Endothelial cell of umbilical vein (primary cell): ENCODE data around the gene COPS9. TPM values are rescaled to one million over a fixed set of nuclear protein-coding genes. Genes with fewer than 3 reads are reported as not detected.

Source experiments
- BruUV-seq: library from RNA; stranded (reverse); fragments of 400-500 nt; replicated peaks from 2 replicates; lab custom pipeline; 2021; lab: Mats Ljungman, UMichigan
- CTCF ChIA-PET: fragments of 300-600, 350-600 bp; sonication (Branson Sonifier 250); formaldehyde crosslinking; loops from one replicate; lab custom pipeline; 2021; ENCODE audit warnings: antibody characterized with exemption, inconsistent platforms; lab: Charles Lee
- POLR2A ChIA-PET: fragments of 300-600, 350-600 bp; sonication (Branson Sonifier 250); formaldehyde crosslinking; loops from one replicate; lab custom pipeline; 2021; ENCODE audit warnings: antibody characterized with exemption, inconsistent platforms; lab: Charles Lee
- DNase-seq: peaks from one replicate; pipeline ENCODE4 v3.0.0-alpha.2; 2011; ENCODE audit warnings: low read depth, low spot score
- FAIRE-seq: peaks from 2 replicates; lab custom pipeline; 2011; peaks lifted over from hg19 to GRCh38; lab: Jason Lieb, UNC
- H2AFZ ChIP-seq: 2 replicates; pipeline ENCODE4 v1.6.0; 2012; ENCODE audit warnings: low read depth, low read length, control low read depth, inconsistent platforms
- H3K27ac ChIP-seq: 2 replicates; pipeline ENCODE4 v1.5.1; 2011; ENCODE audit warnings: low read depth, mild to moderate bottlenecking, control low read depth, low read length, moderate library complexity; ENCODE audit not compliant: insufficient read depth
- H3K27me3 ChIP-seq, 2 experiments: 2 replicates each; pipeline versions ENCODE4 v1.6.0 to v1.6.1; 2011; ENCODE audit warnings: low read length in 2 of 2, mixed read lengths in 1 of 2; ENCODE audit not compliant: control insufficient read depth in 2 of 2, insufficient read depth in 2 of 2
- H3K36me3 ChIP-seq, 2 experiments: 2 replicates in 1 of 2; 3 replicates in 1 of 2; pipeline ENCODE4 v1.5.1; 2011; ENCODE audit warnings: low read length in 2 of 2, mild to moderate bottlenecking in 1 of 2, moderate library complexity in 1 of 2; ENCODE audit not compliant: control insufficient read depth in 2 of 2, insufficient read depth in 2 of 2; ENCODE audit errors: extremely low read depth in 1 of 2
- H3K4me1 ChIP-seq: 3 replicates; pipeline ENCODE4 v1.5.1; 2011; ENCODE audit warnings: mild to moderate bottlenecking, low read length; ENCODE audit not compliant: control insufficient read depth, insufficient read depth; ENCODE audit errors: extremely low read depth
- H3K4me2 ChIP-seq: 2 replicates; pipeline ENCODE4 v1.6.1; 2011; ENCODE audit warnings: low read length, control low read depth, mixed read lengths; ENCODE audit not compliant: insufficient read depth
- H3K4me3 ChIP-seq, 3 experiments: fragments of 200-600 bp in 1 of 3; sonication (generic), shearing (Covaris generic) in 1 of 3; replicated peaks in 1 of 3; 2 replicates each; pipeline ENCODE4 v1.5.1; 2011 to 2016; ENCODE audit warnings: control low read depth in 3 of 3, low read length in 3 of 3, mild to moderate bottlenecking in 2 of 3, inconsistent platforms in 1 of 3, low read depth in 1 of 3, moderate library complexity in 1 of 3; ENCODE audit not compliant: insufficient read depth in 1 of 3
- H3K79me2 ChIP-seq: 2 replicates; pipeline ENCODE4 v1.6.0; 2012; ENCODE audit warnings: low read length, inconsistent platforms; ENCODE audit not compliant: control insufficient read depth, insufficient read depth
- H3K9ac ChIP-seq: replicated peaks from 2 replicates; pipeline ENCODE3; 2011; ENCODE audit warnings: low read length, control low read depth; ENCODE audit not compliant: insufficient read depth; ENCODE audit errors: extremely low read depth
- H3K9me1 ChIP-seq: replicated peaks from 3 replicates; pipeline ENCODE4 v1.6.0; 2011; ENCODE audit warnings: mild to moderate bottlenecking, low read length; ENCODE audit not compliant: control insufficient read depth, insufficient read depth; ENCODE audit errors: extremely low read depth
- H3K9me3 ChIP-seq: replicated peaks from 2 replicates; pipeline ENCODE4 v1.5.1; 2012; ENCODE audit warnings: low read length, inconsistent platforms; ENCODE audit not compliant: control insufficient read depth, insufficient read depth
- H4K20me1 ChIP-seq: replicated peaks from 2 replicates; pipeline ENCODE3; 2011; ENCODE audit warnings: mild to moderate bottlenecking, low read length; ENCODE audit not compliant: control insufficient read depth, insufficient read depth; ENCODE audit errors: extremely low read depth
- CTCF ChIP-seq, 2 donors: IDR thresholded peaks; 1 replicate in 1 of 2; 2 replicates in 1 of 2; pipeline ENCODE4 v1.5.1; 2011; ENCODE audit warnings: low read length in 2 of 2, mild to moderate bottlenecking in 2 of 2, moderate library complexity in 2 of 2, control low read depth in 1 of 2, inconsistent platforms in 1 of 2, low read depth in 1 of 2; ENCODE audit not compliant: insufficient read depth in 1 of 2; ENCODE audit errors: extremely low read depth in 1 of 2
- EZH2 ChIP-seq: IDR thresholded peaks from 2 replicates; pipeline ENCODE4 v1.6.1; 2012; ENCODE audit warnings: borderline replicate concordance, low read depth, mild to moderate bottlenecking, moderate library complexity, low read length, inconsistent platforms; ENCODE audit not compliant: severe bottlenecking
- FOS ChIP-seq: IDR thresholded peaks from 2 replicates; pipeline ENCODE4 v1.6.1; 2011; ENCODE audit warnings: mild to moderate bottlenecking, low read length, moderate library complexity, borderline replicate concordance; ENCODE audit not compliant: insufficient read depth
- GATA2 ChIP-seq: IDR thresholded peaks from 2 replicates; pipeline ENCODE4 v1.7.0; 2011; ENCODE audit warnings: low read depth, mild to moderate bottlenecking, moderate library complexity, mixed read lengths, low read length; ENCODE audit not compliant: insufficient read length, insufficient read depth
- JUN ChIP-seq: IDR thresholded peaks from 2 replicates; pipeline ENCODE4 v1.6.1; 2011; ENCODE audit warnings: borderline replicate concordance, low read depth; ENCODE audit not compliant: insufficient read length, insufficient read depth
- MAX ChIP-seq: IDR thresholded peaks from 2 replicates; pipeline ENCODE4 v1.6.1; 2011; ENCODE audit not compliant: insufficient read depth, insufficient read length
- MYC ChIP-seq: IDR thresholded peaks from one replicate; pipeline ENCODE4 v1.6.1; 2011; ENCODE audit warnings: mild to moderate bottlenecking, low read depth, low read length
- POLR2A ChIP-seq: IDR thresholded peaks from 2 replicates; pipeline ENCODE4 v1.6.1; 2012; ENCODE audit warnings: low read depth, mild to moderate bottlenecking, control low read depth, low read length
- POLR2AphosphoS5 ChIP-seq: IDR thresholded peaks from 2 replicates; pipeline ENCODE4 v1.6.1; 2012; ENCODE audit warnings: low read depth, mild to moderate bottlenecking, control low read depth, low read length, moderate library complexity; ENCODE audit not compliant: insufficient read depth
- dilution Hi-C: fragments of 300-500 bp; cut with MboI; formaldehyde crosslinking; loops from one replicate; pipeline ENCODE4 v1.15.0; 2019; ENCODE audit warnings: low sequenced_read_pairs; ENCODE audit not compliant: extremely low pct_ligation_motif_present
- intact Hi-C: fragments of 100-400 bp; cut with micrococcal nuclease; formaldehyde crosslinking; loops from one replicate; pipeline ENCODE4 v1.10.0; 2022
- polyA plus RNA-seq, 4 experiments: library from polyadenylated mRNA; depleted of rRNA in 3 of 4; stranded (reverse) in 3 of 4; unstranded in 1 of 4; fragments of >200 nt; gene quantifications; 2 replicates each; pipeline versions ENCODE4 v1.2.1 to v1.2.3, GENCODE V29; 2011 to 2012; ENCODE audit warnings: missing spikeins in 1 of 4
- total RNA-seq: library from RNA; stranded (reverse); gene quantifications from 2 replicates; pipeline ENCODE4 v1.2.3, GENCODE V29; 2021

The COPS9 gene
- total and polyA plus RNA-seq, 2 donors (not counting 3 experiments of a cell fraction or from before 2014, with no cell fraction given): 196 to 361 TPM

- no peak overlapping the region for H3K27ac ChIP-seq
- no TSS peak for BruUV-seq
- no peak for FAIRE-seq
- DNase-seq: no peak
- no peaks in the 10 kb centered on the region for H3K79me2 ChIP-seq
- H4K20me1 ChIP-seq: no peaks in the 10 kb centered on the region
- no peak overlapping the region for H3K4me3 ChIP-seq
- H3K9ac ChIP-seq: no peak overlapping the region
- dilution Hi-C loops: no loop called here
- H3K9me1 ChIP-seq: no peaks in the 10 kb centered on the region
- H3K9me3 ChIP-seq: no peaks in the 10 kb centered on the region
- H3K4me1 ChIP-seq: no peaks in the 10 kb centered on the region
- no peak overlapping the region for H3K4me2 ChIP-seq
- no peaks in the 10 kb centered on the region for H3K36me3 ChIP-seq
- ChIA-PET POLR2A (no interaction called here), CTCF (no interaction called here)
- TF ChIP-seq EZH2 (no peak), CTCF (IDR thresholded peaks at IDR 0.05; ENCODE audit: extremely low read depth in 1 of 2, insufficient read depth in 1 of 2, low read depth in 1 of 2, low read length in 2 of 2) (no peak), POLR2AphosphoS5 (no peak), GATA2 (no peak), POLR2A (no peak), MAX (no peak), FOS (no peak), JUN (no peak), MYC (no peak)
- intact Hi-C loops: no loop called here
- H2AFZ ChIP-seq: no peak overlapping the region
- no peaks in the 10 kb centered on the region for H3K27me3 ChIP-seq
Measured at GRCh38 chr2:240160291-240161086, 24.4 kb upstream of the COPS9 start.
